HT-29 (cell line): ENCODE results near the gene COX11. TPM values are rescaled to one million over a fixed set of nuclear protein-coding genes. Genes with fewer than 3 reads are reported as not detected.

Experiments
- DNase-seq: peaks from one replicate; pipeline ENCODE4 v3.0.0-alpha.2; 2015; ENCODE audit warnings: low spot score
- total RNA-seq: library from RNA; depleted of rRNA; stranded (reverse); fragments of >200 nt; shearing (Covaris generic); gene quantifications from 2 replicates; pipeline ENCODE4 v1.2.3, GENCODE V29; 2014; rRNA removed

Gene COX11, protein sequence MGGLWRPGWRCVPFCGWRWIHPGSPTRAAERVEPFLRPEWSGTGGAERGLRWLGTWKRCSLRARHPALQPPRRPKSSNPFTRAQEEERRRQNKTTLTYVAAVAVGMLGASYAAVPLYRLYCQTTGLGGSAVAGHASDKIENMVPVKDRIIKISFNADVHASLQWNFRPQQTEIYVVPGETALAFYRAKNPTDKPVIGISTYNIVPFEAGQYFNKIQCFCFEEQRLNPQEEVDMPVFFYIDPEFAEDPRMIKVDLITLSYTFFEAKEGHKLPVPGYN
- 142 and 148 TPM in 2 replicates for total RNA-seq

- DNase-seq, result peak; percentile 99
These were observed at the start of gene COX11, which contains the start of gene STXBP4 for GRCh38 chr17:54968262-54968987. Gene COX11, minus strand, starts transcription at chr17:54968654. Its CDS starts 8 bp downstream, at chr17:54968646. Gene STXBP4, plus strand, starts transcription at chr17:54968765. Its CDS starts 17,455 bp downstream, at chr17:54986220.

DNA sequence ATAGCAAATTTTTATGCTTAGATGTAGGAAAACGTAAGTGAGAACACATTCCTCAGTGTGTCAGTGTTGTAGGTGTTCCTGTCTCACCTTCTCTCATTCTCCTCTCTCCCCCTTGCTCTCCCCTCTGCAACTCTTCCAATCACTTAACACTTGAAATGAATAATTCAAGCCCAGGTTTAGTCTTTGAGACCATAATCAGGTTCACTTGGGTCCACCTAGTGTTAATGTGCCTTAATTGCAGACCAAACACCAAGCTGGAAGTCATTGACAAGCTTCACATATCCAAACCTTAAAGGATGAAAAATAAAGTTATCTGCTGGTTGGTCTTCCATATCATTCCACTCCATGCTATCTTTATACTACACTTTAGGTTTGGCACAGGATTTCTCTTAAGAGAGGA, 37.1 kb upstream of the COX11 start:
- peak; percentile 51 for DNase-seq

- no peak for DNase-seq
These were observed 36.0 kb upstream of the COX11 start for GRCh38 chr17:55004484-55004883.

DNA sequence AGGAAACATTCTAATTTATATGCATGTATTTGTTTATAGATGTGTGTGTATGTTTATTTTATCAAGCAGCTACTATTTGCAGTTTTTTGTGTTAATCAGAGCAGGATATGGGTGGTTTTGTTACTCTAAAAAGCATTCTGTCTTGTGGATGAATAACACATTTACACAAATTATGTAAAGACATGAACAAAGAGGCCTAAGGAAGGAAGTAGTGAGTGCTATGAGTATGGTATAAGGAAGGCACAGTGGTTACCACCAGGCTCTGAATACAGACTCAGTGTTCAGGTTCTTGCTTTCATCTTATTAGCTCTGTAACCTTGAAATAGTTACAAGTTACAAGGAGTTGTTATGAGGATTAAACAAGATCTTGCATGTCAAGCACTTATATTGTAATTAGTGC, 34.0 kb upstream of the COX11 start:
- no peak for DNase-seq

GRCh38 chr17:54996441-54996840, 28.0 kb upstream of the COX11 start:
- no peak for DNase-seq

GRCh38 chr17:54992797-54993639, 24.6 kb upstream of the COX11 start:
- DNase-seq, result peak; percentile 66

- DNase-seq, result no peak
These were observed 23.1 kb upstream of the COX11 start for GRCh38 chr17:54991567-54991966.

GRCh38 chr17:54990118-54990517, 21.7 kb upstream of the COX11 start:
- no peak for DNase-seq

DNA sequence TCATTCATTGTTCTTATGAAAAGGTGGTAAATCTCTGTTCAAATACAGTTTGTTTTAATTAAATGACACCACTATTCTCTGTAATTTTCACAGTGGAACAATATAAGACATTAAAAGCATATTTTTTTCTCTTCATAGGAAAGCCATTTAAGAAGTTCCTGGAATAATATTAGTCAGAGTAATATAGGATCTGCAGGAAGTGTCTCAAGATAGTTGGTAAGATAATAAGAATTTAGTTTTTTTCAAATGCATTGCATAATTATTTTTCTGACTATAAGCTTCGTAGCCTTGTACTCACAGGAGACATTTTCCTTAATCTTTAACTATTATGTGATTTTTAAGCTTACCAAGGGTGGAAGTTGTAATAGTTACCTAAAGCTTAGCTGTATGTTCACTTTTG, 17.0 kb upstream of the COX11 start:
- no peak for DNase-seq

GRCh38 chr17:54983260-54983659, 14.8 kb upstream of the COX11 start:
- no peak for DNase-seq

DNA sequence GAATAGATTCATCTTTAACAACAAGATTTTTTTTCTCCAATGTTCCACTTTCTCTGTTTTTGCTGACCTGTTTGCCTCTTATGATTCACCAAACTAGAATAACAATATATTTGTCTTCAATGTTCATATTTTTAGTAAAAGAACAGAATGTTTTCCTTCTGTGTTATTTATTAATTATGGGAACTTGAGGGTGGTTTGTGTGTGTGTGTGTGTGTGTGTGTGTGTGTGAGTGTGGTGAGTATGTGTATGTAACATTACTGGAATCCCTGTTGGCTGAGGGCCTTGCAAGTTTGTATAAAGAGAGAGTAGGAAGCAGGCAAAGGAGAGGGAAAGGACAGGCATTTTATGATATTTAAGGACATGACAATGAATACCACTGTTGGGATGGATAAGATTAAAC, 13.9 kb upstream of the COX11 start:
- DNase-seq, result no peak

DNA sequence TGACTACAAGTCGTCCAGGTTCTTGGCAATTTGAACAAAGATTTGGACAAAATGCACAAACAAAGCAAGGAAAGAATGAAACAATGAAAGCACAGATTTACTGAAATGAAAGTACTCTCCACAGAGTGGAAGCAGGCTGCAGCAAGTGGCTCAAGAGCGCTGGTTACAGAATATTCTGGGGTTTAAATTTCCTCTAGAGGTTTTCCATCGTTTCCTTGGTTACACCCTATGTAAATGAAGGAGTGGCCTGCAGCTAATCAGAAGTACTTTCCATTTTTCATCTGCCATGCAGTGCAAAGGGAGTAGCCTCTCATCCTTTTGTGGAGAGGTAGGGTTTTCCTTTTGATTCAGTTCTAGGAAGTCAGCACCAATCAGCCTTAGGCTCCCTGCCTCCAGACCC, 11.9 kb upstream of the COX11 start:
- DNase-seq, result no peak

DNA sequence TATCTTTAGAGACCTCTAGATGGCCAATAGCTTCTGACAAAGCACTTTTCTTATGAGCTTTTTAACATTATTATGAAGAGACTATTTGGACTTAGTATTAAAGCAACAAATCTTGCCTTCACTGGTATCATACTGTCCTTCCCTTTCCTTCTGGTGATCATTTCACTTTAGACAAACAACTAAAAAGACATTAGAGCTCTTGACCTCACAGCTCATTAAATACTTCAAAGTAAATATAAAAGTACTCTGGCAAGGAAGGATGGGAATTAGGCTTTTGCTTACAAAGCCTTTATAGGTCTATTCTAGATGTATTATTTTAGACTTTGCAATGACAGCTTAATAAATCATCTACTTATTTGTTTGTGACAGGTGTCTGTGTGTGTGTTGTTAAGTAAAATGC, 11.2 kb upstream of the COX11 start:
- no peak for DNase-seq

- DNase-seq, result no peak
These were observed 9.3 kb upstream of the COX11 start for GRCh38 chr17:54977744-54978143.

DNA sequence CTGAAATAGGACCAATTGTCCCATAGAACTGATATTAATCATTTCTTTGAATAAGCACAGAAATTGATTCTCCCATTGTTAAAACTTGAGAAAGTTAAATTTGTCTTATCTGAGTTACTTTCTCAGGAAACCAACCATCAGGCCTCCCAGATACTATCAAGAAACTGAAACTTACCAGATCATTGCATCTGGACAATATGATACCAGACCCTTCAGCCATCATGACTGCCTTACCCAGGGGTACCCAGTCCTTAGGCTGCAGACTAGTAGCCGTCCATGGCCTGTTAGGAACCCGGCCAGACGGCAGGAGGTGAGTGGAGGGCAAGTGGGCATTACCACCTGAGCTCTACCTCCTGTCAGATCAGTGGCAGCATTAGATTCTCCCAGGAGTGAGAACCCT, 7.9 kb upstream of the COX11 start:
- DNase-seq, result no peak

DNA sequence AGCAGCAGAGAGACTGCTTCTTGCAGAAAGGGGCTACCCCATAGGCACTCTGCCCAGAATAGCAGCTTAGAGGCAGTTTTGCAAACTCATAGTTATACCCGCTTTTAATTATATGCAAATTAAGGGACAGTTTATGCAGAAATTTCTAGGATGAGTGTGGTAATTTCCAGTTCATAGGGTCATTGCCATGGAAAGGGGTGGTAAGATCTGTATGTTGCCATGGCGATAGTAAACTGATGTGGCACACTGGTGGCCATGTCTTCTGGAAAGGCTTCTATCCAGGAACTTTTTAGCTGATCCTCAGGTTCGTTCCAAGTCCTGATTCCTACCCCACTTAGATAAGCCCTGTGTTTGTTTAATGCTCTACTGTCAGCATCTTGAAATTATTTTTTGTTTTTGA, 6.3 kb upstream of the COX11 start:
- no peak for DNase-seq

DNA sequence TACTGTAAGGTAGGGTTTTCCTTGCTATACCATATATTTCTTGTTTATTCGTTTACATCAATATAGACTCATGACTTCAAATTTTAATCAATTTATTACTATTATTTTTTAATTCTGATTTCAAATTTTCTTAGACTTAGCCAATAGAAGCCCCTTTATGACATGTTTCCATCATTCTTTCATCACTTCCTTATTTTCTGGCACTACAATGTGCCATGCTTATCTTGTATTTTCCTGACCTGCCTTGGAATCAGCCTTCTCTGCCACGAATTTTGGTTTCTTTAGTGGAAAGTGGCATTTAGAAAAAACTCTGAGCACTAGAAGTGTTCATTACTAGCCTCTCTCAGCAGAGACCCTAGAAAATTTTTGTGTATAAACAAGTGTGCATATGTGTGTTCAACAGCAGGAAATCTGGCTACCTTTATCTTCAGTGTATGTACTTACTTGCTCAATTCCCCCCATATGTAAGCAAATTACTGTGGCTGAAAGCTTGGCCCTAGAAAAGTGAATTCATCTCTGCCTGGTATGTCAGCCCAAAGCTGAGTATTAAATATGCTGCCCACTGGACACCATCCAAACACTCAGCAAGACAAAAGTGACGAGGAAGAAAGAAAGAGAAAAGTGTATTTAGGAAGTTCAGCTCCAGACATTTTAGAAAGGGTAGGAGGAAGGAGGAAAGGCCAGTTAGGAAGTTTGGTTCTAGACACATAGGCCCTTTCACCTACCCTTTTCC, 4.1 kb upstream of the COX11 start:
- DNase-seq, result no peak

- no peak for DNase-seq
These were observed 3.4 kb upstream of the COX11 start for GRCh38 chr17:54971901-54972300.

GRCh38 chr17:54971147-54971546, 2.7 kb upstream of the COX11 start:
- no peak for DNase-seq

DNA sequence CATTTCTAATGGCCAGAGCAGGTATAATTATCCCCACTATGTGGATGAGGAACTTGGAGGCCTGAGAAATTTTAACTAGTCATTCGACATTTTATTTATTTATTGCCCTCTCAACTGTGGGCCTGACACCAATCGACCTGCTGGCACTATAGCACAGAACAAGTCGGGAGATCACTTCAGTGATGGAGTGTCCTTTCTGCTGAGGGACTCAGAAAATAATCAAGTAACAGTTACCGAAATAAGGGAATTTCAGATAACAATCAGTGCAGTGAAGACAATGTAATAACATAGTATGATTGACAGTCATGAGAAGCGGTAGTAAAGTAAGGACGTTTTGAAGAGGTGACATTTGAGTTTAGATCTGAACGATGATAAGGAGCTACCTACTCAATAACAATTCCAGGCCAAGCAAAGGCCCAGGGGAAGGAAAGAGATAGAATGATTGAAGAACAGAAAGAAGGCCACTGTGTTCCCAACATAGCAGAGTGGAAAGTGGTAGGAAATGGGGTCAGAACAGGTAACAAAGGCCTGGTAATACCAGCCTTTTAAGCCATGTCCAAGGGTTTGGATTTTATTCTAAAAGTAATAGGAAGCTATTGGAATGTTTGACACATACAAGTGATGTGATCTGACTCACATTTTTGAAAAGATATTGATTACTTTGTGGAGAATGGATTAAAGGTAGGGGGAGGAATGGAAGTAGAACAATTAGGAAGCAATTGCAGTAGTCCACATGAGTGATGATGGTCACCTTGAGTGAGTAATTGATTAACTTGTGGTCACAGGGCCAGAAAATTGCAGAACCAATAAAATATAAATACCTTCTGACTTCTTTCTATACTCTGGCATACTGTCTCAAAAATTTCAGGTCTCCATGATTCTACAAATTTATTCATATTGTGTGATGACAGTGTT, 1.5 kb upstream of the COX11 start:
- peak; percentile 5 for DNase-seq

DNA sequence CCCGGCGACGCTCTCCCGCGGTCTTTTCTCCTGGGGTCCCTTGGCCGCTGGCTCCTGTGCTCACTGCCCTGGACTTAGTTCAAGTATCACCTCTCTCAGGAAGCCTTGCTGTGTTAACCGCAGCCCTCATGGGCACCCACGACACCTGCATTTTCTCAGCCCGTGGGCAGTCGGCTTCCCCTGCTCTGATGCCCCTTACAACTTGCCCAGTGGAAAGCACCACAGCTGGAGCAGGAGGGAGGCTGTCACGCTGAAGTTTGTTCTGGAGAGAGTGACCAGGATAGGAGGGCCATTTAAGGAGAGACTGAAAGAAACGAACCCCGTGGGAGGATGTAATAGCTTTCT, 506 bp upstream of the COX11 start:
- no peak for DNase-seq
